ENCODE data around the gene FLT4. TPM values are rescaled to one million over a fixed set of nuclear protein-coding genes. Genes with fewer than 3 reads are reported as not detected.

The FLT4 gene
- total and polyA plus RNA-seq, 9 of the 15 experiments (the other 6 are each of a cell fraction or from before 2014, with no cell fraction given) = 0.01 to 0.42 (median 0.14) TPM; not detected in 2

GRCh38 chr5:180553530-180553929, 95.9 kb downstream of the FLT4 start (continued):
- TF ChIP-seq SRSF9 (IDR thresholded peaks at IDR 0.05; ENCODE audit: borderline replicate concordance, low read depth, low read length) = no peak
- TF ChIP-seq JUNB (CRISPR knock-in tag; conservative IDR thresholded peaks at IDR 0.05) = no peak
- TF ChIP-seq TCF7L2 (IDR thresholded peaks at IDR 0.05; ENCODE audit: low read depth, low read length) = no peak
- no peak for TF ChIP-seq FOXJ3 (CRISPR knock-in tag; IDR thresholded peaks at IDR 0.05)
- TF ChIP-seq ZBTB12 (CRISPR knock-in tag; IDR thresholded peaks at IDR 0.05) = no peak
- no peak for TF ChIP-seq ZBTB1 (CRISPR knock-in tag; IDR thresholded peaks at IDR 0.05; ENCODE audit: borderline replicate concordance, low read depth)
- TF ChIP-seq LEF1 (IDR thresholded peaks at IDR 0.05) = peak; percentile 68; the same call in 1 of the 2 replicates
- TF ChIP-seq KHSRP (IDR thresholded peaks at IDR 0.05) = no peak; the same call in 1 of the 2 replicates
- no peak for TF ChIP-seq MCM5 (IDR thresholded peaks at IDR 0.05; ENCODE audit: low read depth)
- no peak for TF ChIP-seq NR4A1 (CRISPR knock-in tag; IDR thresholded peaks at IDR 0.05)
- TF ChIP-seq NR4A1 (tag; IDR thresholded peaks at IDR 0.05) = no peak
- TF ChIP-seq KAT8 (IDR thresholded peaks at IDR 0.05; ENCODE audit: low read depth) = no peak
- 0 out of 2 replicates have a peak, but pooled peaks have one; percentile 36 for TF ChIP-seq CHAMP1 (IDR thresholded peaks at IDR 0.05)
- TF ChIP-seq SLC30A9 (CRISPR knock-in tag; IDR thresholded peaks at IDR 0.05) = no peak
- no peak for TF ChIP-seq CBX2 (IDR thresholded peaks at IDR 0.05; ENCODE audit: insufficient read depth, low read length, poor library complexity, severe bottlenecking)
- TF ChIP-seq CREB3L1 (IDR thresholded peaks at IDR 0.05; ENCODE audit: borderline replicate concordance, low read depth) = no peak
- no peak for TF ChIP-seq COPS2 (conservative IDR thresholded peaks at IDR 0.05)
- no peak for TF ChIP-seq ZNF408 (CRISPR knock-in tag; IDR thresholded peaks at IDR 0.05; ENCODE audit: low read depth)
- TF ChIP-seq ZNF133 (CRISPR knock-in tag; IDR thresholded peaks at IDR 0.05) = no peak
- TF ChIP-seq POLR2AphosphoS2 (IDR thresholded peaks at IDR 0.05; ENCODE audit: low read length) = no peak
- TF ChIP-seq HNRNPLL (IDR thresholded peaks at IDR 0.05; ENCODE audit: low read depth, low read length, poor library complexity, severe bottlenecking) = no peak
- no peak for TF ChIP-seq U2AF1 (optimal IDR thresholded peaks at IDR 0.05; ENCODE audit: low read depth, low read length)
- peak; percentile 45; the same call in 1 of the 2 replicates for TF ChIP-seq PHB2 (IDR thresholded peaks at IDR 0.05; ENCODE audit: low read depth)
- no peak for TF ChIP-seq GMEB1 (CRISPR knock-in tag; IDR thresholded peaks at IDR 0.05)
- TF ChIP-seq HNRNPH1 (optimal IDR thresholded peaks at IDR 0.05; ENCODE audit: low read depth, low read length) = no peak
